Small intestine (tissue), 7 donors: ENCODE data around the gene LIMK2. TPM values are rescaled to one million over a fixed set of nuclear protein-coding genes. Genes with fewer than 3 reads are reported as not detected.
"Not testable (repeated sequence)": the region's sequence is repeated elsewhere in the genome, so short reads cannot be mapped to it uniquely, and the experiment has no call there.

Source experiments
- DNase-seq, 2 donors: peaks; one replicate each; pipeline versions ENCODE4 v3.0.0 to v3.0.0-alpha.2; 2013
- FAIRE-seq: peaks from 2 replicates; lab custom pipeline; 2012; peaks lifted over from hg19 to GRCh38; lab: Jason Lieb, UNC
- H3K27ac ChIP-seq, 3 donors: one replicate each; pipeline ENCODE4 v1.5.1; 2013; ENCODE audit warnings: low read length in 2 of 3, mild to moderate bottlenecking in 2 of 3, control low read depth in 1 of 3, inconsistent platforms in 1 of 3, low read depth in 1 of 3, moderate library complexity in 1 of 3
- H3K27me3 ChIP-seq, 3 donors: one replicate each; pipeline ENCODE4 v1.6.1; 2013; ENCODE audit warnings: low read length in 3 of 3, inconsistent platforms in 1 of 3; ENCODE audit not compliant: control insufficient read depth in 3 of 3, insufficient read depth in 3 of 3
- H3K36me3 ChIP-seq, 3 donors: one replicate each; pipeline ENCODE4 v1.6.1; 2013; ENCODE audit warnings: low read length in 3 of 3, inconsistent platforms in 1 of 3, low read depth in 1 of 3, mild to moderate bottlenecking in 1 of 3, moderate library complexity in 1 of 3; ENCODE audit not compliant: control insufficient read depth in 3 of 3, insufficient read depth in 2 of 3
- H3K4me1 ChIP-seq, 3 donors: one replicate each; pipeline ENCODE4 v1.6.1; 2013; ENCODE audit warnings: low read length in 2 of 3, inconsistent platforms in 1 of 3, low read depth in 1 of 3, mild to moderate bottlenecking in 1 of 3, moderate library complexity in 1 of 3; ENCODE audit not compliant: control insufficient read depth in 3 of 3, insufficient read depth in 2 of 3
- H3K4me3 ChIP-seq, 3 donors: one replicate each; pipeline ENCODE4 v1.5.1; 2013; ENCODE audit warnings: low read length in 3 of 3, control low read depth in 1 of 3, inconsistent platforms in 1 of 3, low read depth in 1 of 3, mild to moderate bottlenecking in 1 of 3, moderate library complexity in 1 of 3
- H3K9me3 ChIP-seq, 2 donors: one replicate each; pipeline ENCODE4 v1.6.1; 2013; ENCODE audit warnings: low read depth in 1 of 2, low read length in 1 of 2; ENCODE audit not compliant: control insufficient read depth in 2 of 2, insufficient read depth in 1 of 2
- WGBS, 3 donors: extraction: QIAGEN DNeasy Blood & Tissue Kit; methylation state at CpG; one replicate each; pipeline ENCODE4 v1.1.7; 2013; 5-methylcytosine and 5-hydroxymethylcytosine counted together
- polyA plus RNA-seq, 4 donors: library from polyadenylated mRNA; stranded (reverse) in 3 of 4; unstranded in 1 of 4; fragments of 200-250 nt in 3 of 4; fragments of 120-200 nt in 1 of 4; gene quantifications; one replicate each; pipeline versions ENCODE4 v1.2.1 to v1.2.3, GENCODE V29; 2013
- donor health status: healthy with polysubstance abuse.
- donor health status: control.
- donor health status: control.
- donor health status: Bipolar disorder and iron deficiency.
- donor health status: healthy.

Gene LIMK2
- polyA plus RNA-seq, 4 donors = 15.7 to 52.7 (median 29.1) TPM

DNA sequence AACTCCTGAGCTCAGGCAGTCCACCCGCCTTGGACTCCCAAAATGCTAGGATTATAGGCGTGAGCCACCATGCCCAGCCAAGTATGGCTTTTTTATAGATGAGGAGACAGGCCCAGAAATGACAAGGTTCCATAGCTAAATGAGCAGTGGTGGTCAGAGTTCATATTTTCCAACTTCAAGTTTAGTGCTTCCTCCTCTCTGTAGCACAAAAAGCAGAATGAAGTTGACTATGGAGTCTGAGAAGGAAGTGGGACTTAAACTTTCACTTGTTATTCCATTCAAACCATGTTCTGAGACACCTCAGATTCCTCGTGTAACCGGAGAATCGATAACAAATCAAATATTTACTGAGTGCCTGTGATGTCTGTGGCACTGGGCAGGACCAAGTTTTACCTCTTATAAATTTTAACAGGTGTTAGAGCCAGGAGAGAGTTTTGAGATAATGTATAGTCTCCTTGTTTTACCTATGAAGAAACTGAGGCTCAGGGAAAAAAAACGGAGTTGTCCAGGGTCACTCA is 3.0 kb downstream of the LIMK2 start:
- Histone ChIP-seq H3K27ac (peak overlapping the region in 2 of 3 donors; percentile 33 to 59), H3K4me3 (no peak overlapping the region), H3K27me3 (no peaks in the 10 kb centered on the region), H3K4me1 (peaks cover 5 to 70% (median 10%) of the 10 kb centered on the region in 3 donors), H3K36me3 (peaks cover 0 to 16% (median 0%) of the 10 kb centered on the region in 3 donors), H3K9me3 (no peaks in the 10 kb centered on the region)
- FAIRE-seq (no peak), DNase-seq (peak in 1 of 2 donors; percentile 52)
- WGBS, 3 donors = 13 to 68% (median 44%) methylated on average over 6 of the region's 6 CpGs

DNA sequence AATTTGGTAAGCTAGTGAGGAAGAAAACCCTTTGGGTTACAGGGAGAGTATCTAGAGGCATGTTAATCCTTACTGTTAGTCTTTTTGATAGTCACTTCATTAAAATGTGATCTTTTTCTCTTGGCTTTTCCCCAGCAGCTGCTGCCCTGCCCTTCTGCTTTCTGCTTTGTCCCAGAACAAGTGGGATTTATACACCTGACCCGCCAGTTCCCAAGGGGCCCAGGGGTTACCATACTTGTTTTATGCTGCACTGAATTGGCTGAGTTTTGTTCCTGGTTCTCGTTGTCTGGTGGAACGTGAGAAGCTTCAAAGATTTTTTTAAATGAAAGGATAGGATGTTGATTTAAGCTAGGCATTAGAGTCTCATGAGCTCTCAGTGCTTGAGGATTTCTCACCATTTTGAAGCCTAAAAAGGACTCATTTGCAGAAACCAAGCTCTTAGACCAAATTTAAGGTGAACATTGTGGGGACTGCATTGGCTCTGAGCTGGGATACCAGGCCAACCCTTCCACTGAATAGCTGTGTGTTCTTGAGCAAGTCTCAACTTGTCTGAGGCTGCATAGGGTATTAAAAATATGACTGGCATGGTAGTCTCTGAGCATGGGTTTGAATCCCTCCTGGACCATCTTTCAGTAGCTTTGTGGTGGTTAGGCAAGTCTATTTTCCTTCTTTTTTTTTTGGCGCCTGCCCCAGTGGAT is 6.6 kb downstream of the LIMK2 start:
- peaks cover 6 to 77% (median 11%) of the 10 kb centered on the region in 3 donors for H3K4me1 ChIP-seq

GRCh38 chr22:31221084-31221483 is 9.0 kb downstream of the LIMK2 start:
- H3K4me3 ChIP-seq = no peak overlapping the region
- peaks cover 0 to 12% (median 0%) of the 10 kb centered on the region in 3 donors for H3K36me3 ChIP-seq
- peak overlapping the region in 1 of 3 donors; percentile 67 for H3K27ac ChIP-seq
- no peaks in the 10 kb centered on the region for H3K27me3 ChIP-seq
- DNase-seq = no peak
- WGBS, 3 donors = 19 to 65% (median 30%) methylated on average over 4 of the region's 4 CpGs
- peaks cover 11 to 63% (median 13%) of the 10 kb centered on the region in 3 donors for H3K4me1 ChIP-seq
- FAIRE-seq = no peak
- no peaks in the 10 kb centered on the region for H3K9me3 ChIP-seq

More for the DNA sequence above, 6.6 kb downstream of the LIMK2 start:
- no peaks in the 10 kb centered on the region for H3K27me3 ChIP-seq
- WGBS, 3 donors = 36 to 58% (median 37%) methylated on average over 4 of the region's 4 CpGs
- H3K9me3 ChIP-seq = no peaks in the 10 kb centered on the region
- peaks cover 0 to 9% (median 0%) of the 10 kb centered on the region in 3 donors for H3K36me3 ChIP-seq
- FAIRE-seq = no peak
- H3K27ac ChIP-seq = peak overlapping the region; percentile 48 to 73 (median 62)
- no peak for DNase-seq
- no peak overlapping the region for H3K4me3 ChIP-seq

- DNase-seq = no peak
- Histone ChIP-seq H3K4me1 (peaks cover 8 to 63% (median 11%) of the 10 kb centered on the region in 3 donors), H3K36me3 (peaks cover 0 to 21% (median 3%) of the 10 kb centered on the region in 3 donors), H3K27ac (peak overlapping the region in 1 of 3 donors; percentile 51), H3K27me3 (no peaks in the 10 kb centered on the region), H3K9me3 (no peaks in the 10 kb centered on the region), H3K4me3 (no peak overlapping the region)
- FAIRE-seq = no peak
- WGBS, 3 donors = 44 to 70% (median 58%) methylated on average over 5 of the region's 5 CpGs
Observed at GRCh38 chr22:31222736-31223135, 10.6 kb downstream of the LIMK2 start.

DNA sequence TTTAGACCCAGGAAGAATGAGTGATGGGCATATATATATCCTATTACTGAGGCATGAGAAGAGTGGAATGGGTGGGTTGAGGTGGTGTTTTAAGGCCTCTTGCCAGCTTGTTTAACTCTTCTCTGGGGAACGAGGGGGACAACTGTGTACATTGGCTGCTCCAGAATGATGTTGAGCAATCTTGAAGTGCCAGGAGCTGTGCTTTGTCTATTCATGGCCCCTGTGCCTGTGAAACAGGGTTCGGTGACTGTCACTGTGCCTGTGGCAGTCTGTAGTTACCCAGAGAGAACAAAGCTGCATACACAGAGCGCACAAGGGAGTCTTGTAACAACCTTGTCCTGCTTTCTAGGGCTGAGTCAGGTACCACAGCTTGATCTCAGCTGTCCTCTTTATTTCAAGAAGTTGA is 11.7 kb downstream of the LIMK2 start:
- peak overlapping the region in 2 of 3 donors; percentile 25 to 46 for H3K27ac ChIP-seq
- no peaks in the 10 kb centered on the region for H3K27me3 ChIP-seq
- H3K4me1 ChIP-seq = peaks cover 8 to 59% (median 15%) of the 10 kb centered on the region in 3 donors
- DNase-seq (no peak), FAIRE-seq (no peak)
- no peak overlapping the region for H3K4me3 ChIP-seq
- H3K9me3 ChIP-seq = peaks cover 0 to 4% of the 10 kb centered on the region in 2 donors
- H3K36me3 ChIP-seq = peaks cover 0 to 29% (median 3%) of the 10 kb centered on the region in 3 donors
- 22 to 55% (median 49%) methylated on average over 3 of the region's 3 CpGs for WGBS, 3 donors

- not testable (repeated sequence) for H3K4me3 ChIP-seq, H3K27ac ChIP-seq, H3K9me3 ChIP-seq, DNase-seq, H3K27me3 ChIP-seq, FAIRE-seq
- Histone ChIP-seq H3K36me3 (peaks cover 0 to 32% (median 3%) of the 10 kb centered on the region in 3 donors), H3K4me1 (peaks cover 10 to 62% (median 19%) of the 10 kb centered on the region in 3 donors)
- 85 to 91% (median 89%) methylated on average over 4 of the region's 4 CpGs for WGBS, 3 donors
Observed at GRCh38 chr22:31224691-31225090, 12.6 kb downstream of the LIMK2 start.

GRCh38 chr22:31227186-31227585 is 15.1 kb downstream of the LIMK2 start:
- peak; percentile 66 to 93 for DNase-seq

GRCh38 chr22:31229402-31230079 is 17.4 kb downstream of the LIMK2 start:
- Histone ChIP-seq H3K4me1 (peaks cover 4 to 54% (median 12%) of the 10 kb centered on the region in 3 donors), H3K36me3 (peaks cover 0 to 45% (median 3%) of the 10 kb centered on the region in 3 donors), H3K9me3 (peaks cover 0 to 4% of the 10 kb centered on the region in 2 donors), H3K27ac (peak overlapping the region; percentile 69 to 85 (median 78)), H3K27me3 (no peaks in the 10 kb centered on the region), H3K4me3 (no peak overlapping the region)
- DNase-seq = peak; percentile 75 to 89
- 17 to 42% (median 38%) methylated on average over 3 of the region's 3 CpGs for WGBS, 3 donors
- no peak for FAIRE-seq

More at GRCh38 chr22:31227186-31227585, 15.1 kb downstream of the LIMK2 start:
- Histone ChIP-seq H3K27ac (peak overlapping the region; percentile 29 to 73 (median 57)), H3K27me3 (no peaks in the 10 kb centered on the region), H3K36me3 (peaks cover 0 to 38% (median 3%) of the 10 kb centered on the region in 3 donors), H3K9me3 (peaks cover 0 to 4% of the 10 kb centered on the region in 2 donors), H3K4me1 (peaks cover 10 to 69% (median 23%) of the 10 kb centered on the region in 3 donors), H3K4me3 (no peak overlapping the region)
- no peak for FAIRE-seq
- WGBS, 3 donors = 18 to 43% (median 33%) methylated on average over 1 of the region's 1 CpG
